HUES48 (cell line): Measurements from ENCODE around the gene HBB.
A peak's percentile ranks its signal among the peaks of the same experiment; 100 is the strongest.

Experiments
- H3K27ac ChIP-seq: one replicate; pipeline ENCODE4 v1.7.0; 2013; ENCODE audit warnings: low read depth, low read length, inconsistent platforms
- H3K27me3 ChIP-seq: 2 replicates; pipeline ENCODE4 v1.6.1; 2013; ENCODE audit warnings: mild to moderate bottlenecking, low read length; ENCODE audit not compliant: control insufficient read depth, insufficient read depth
- H3K36me3 ChIP-seq: 2 replicates; pipeline ENCODE4 v1.6.1; 2013; ENCODE audit warnings: low read length; ENCODE audit not compliant: control insufficient read depth, insufficient read depth
- H3K4me1 ChIP-seq: 2 replicates; pipeline ENCODE4 v1.6.1; 2013; ENCODE audit warnings: mild to moderate bottlenecking, low read length; ENCODE audit not compliant: control insufficient read depth, insufficient read depth
- H3K4me3 ChIP-seq: 2 replicates; pipeline ENCODE4 v1.5.1; 2013; ENCODE audit warnings: mild to moderate bottlenecking, low read depth, low read length
- H3K9ac ChIP-seq: 2 replicates; pipeline ENCODE4 v1.6.1; 2013; ENCODE audit warnings: mild to moderate bottlenecking, low read depth, low read length, moderate library complexity
- H3K9me3 ChIP-seq: 2 replicates; pipeline ENCODE4 v1.6.1; 2013; ENCODE audit warnings: low read length; ENCODE audit not compliant: control insufficient read depth, insufficient read depth

Gene HBB

DNA sequence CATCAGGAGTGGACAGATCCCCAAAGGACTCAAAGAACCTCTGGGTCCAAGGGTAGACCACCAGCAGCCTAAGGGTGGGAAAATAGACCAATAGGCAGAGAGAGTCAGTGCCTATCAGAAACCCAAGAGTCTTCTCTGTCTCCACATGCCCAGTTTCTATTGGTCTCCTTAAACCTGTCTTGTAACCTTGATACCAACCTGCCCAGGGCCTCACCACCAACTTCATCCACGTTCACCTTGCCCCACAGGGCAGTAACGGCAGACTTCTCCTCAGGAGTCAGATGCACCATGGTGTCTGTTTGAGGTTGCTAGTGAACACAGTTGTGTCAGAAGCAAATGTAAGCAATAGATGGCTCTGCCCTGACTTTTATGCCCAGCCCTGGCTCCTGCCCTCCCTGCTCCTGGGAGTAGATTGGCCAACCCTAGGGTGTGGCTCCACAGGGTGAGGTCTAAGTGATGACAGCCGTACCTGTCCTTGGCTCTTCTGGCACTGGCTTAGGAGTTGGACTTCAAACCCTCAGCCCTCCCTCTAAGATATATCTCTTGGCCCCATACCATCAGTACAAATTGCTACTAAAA is at the start of gene HBB:
TSS of gene HBB (minus strand) at position 340 of the 579 bp plus-strand sequence. CDS start at position 290, 50 bp downstream.
- Histone ChIP-seq H3K27ac (no peak within 1 kb of the TSS), H3K4me1 (no peaks in the 10 kb centered on the region), H3K27me3 (no peaks in the 10 kb centered on the region), H3K9me3 (peaks cover 7% of the 10 kb centered on the region), H3K9ac (no peak within 1 kb of the TSS), H3K36me3 (no peaks in the 10 kb centered on the region), H3K4me3 (no peak within 1 kb of the TSS)

DNA sequence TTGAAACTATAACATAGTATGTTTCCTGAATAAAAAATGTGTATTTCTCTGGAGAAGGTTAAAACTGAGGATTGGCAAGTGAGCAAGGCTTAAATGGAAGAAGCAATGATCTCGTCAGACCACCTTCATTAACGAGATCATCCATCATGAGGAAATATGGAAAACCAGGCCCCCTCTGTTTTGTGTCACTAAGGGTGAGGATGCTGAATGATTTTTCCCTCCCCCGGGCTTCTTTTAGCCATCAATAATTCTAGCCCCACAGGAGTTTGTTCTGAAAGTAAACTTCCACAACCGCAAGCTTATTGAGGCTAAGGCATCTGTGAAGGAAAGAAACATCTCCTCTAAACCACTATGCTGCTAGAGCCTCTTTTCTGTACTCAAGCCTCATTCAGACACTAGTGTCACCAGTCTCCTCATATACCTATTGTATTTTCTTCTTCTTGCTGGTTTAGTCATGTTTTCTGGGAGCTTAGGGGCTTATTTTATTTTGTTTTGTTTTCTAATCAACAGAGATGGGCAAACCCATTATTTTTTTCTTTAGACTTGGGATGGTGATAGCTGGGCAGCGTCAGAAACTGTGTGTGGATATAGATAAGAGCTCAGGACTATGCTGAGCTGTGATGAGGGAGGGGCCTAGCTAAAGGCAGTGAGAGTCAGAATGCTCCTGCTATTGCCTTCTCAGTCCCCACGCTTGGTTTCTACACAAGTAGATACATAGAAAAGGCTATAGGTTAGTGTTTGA is 48.7 kb upstream of the HBB start:
- Histone ChIP-seq H3K4me3 (no peak overlapping the region), H3K27me3 (no peaks in the 10 kb centered on the region), H3K9me3 (no peaks in the 10 kb centered on the region), H3K27ac (no peak overlapping the region), H3K36me3 (no peaks in the 10 kb centered on the region), H3K9ac (no peak overlapping the region), H3K4me1 (peaks cover 9% of the 10 kb centered on the region)

DNA sequence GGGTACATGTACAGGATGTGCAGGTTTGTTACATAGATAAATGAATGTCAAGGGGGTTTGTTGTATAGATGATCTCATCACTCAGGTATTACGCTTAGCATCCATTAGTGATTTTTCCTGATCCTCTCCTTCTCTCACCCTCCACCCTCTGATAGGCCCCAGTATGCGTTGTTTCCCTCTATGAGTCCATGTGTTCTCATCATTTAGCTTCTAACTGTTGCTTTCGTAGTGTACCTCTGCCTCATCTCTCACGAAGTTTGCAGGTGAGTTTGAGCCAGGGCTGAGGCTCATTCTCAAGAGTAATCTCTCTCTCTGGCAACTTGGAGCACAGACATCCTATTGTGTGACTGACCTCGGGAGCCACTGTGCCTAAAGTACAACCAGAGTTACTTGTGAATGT is 47.5 kb upstream of the HBB start:
- Histone ChIP-seq H3K9me3 (no peaks in the 10 kb centered on the region), H3K4me1 (peaks cover 9% of the 10 kb centered on the region; the same call in 1 of the 2 replicates), H3K36me3 (no peaks in the 10 kb centered on the region), H3K4me3 (no peak overlapping the region), H3K27me3 (no peaks in the 10 kb centered on the region), H3K27ac (no peak overlapping the region), H3K9ac (no peak overlapping the region)

DNA sequence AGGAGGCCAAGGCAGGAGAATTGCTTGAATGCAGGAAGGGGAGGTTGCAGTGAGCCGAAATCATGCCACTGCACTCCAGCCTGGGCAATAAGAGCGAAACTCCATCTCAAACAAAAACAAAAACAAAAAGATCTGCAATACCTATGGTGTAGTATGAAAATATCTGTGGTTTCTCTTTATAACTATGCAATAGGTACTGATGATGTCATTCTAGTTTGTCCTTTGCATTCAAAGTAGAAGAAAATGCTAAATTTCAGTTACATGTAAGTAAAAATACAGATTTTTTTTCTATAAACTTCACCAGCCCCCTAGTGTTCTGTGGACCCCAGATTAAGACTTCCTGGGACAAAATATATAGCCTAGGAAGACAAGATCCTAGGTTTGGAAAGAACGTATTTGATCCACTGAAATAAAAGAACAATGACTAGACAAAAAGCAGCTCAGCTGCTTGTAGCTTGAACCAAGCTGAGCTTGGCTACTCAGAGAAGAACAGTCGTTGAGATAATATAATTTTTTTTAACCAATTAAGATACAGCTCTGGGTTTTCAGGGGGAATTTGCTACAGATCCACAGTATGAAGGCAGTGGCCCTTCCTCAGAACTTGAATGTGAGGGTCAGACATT is 45.6 kb upstream of the HBB start:
- H3K27ac ChIP-seq: no peak overlapping the region
- H3K9ac ChIP-seq: no peak overlapping the region
- no peak overlapping the region for H3K4me3 ChIP-seq
- no peaks in the 10 kb centered on the region for H3K9me3 ChIP-seq
- no peaks in the 10 kb centered on the region for H3K36me3 ChIP-seq
- H3K27me3 ChIP-seq: no peaks in the 10 kb centered on the region
- peaks cover 9% of the 10 kb centered on the region; the same call in 1 of the 2 replicates for H3K4me1 ChIP-seq

DNA sequence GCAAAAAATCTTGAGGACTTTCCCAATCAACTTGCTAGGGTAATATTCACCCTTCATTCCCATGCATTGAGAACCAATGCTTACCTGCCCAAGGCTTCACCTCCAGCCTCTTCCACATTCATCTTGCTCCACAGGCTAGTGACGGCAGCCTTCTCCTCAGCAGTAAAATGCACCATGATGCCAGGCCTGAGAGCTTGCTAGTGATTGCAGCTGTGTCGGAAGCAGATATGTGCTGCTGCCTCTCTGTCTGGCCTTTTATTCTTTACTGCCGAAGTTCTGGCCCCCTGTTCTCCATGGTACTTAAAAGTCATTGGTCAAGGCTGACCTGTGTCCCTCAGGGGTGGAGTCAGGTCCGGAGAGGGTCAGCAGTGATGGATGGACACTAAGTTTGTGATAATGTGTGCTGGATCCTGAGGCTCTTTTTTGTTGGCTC is 42.9 kb upstream of the HBB start, which contains the start of gene HBE1:
TSS of gene HBE1 (minus strand) at position 231 of the 433 bp plus-strand sequence. CDS start at position 176, 55 bp downstream.
- no peak within 1 kb of the TSS for H3K27ac ChIP-seq
- H3K9ac ChIP-seq: no peak within 1 kb of the TSS
- H3K4me3 ChIP-seq: no peak within 1 kb of the TSS

DNA sequence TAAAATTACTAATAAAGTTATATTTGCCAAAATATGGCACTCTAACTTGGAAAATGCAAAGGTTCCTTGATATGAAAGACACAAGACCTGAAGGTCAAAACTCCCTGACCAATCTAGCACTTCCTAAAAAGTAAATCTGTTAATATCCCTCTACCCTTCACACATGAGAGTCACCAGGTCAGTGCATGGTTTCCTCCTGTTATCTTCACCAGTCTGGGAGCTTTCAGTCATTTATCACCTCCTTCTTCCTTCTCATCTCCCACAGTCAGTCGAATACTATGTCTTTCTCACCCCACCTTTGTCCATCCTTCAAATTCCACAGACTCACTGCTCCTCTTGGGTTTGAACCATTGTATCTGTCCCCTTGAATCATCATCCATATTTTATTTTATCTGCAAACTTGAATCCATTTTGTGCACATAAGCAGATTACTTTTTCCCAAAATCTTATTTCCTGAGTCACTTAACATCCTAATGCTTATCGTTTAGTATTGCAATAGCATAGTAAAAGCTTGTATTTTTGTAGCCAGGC is 40.2 kb upstream of the HBB start:
- Histone ChIP-seq H3K4me3 (no peak overlapping the region), H3K9me3 (no peaks in the 10 kb centered on the region), H3K9ac (no peak overlapping the region), H3K4me1 (no peaks in the 10 kb centered on the region), H3K27me3 (no peaks in the 10 kb centered on the region), H3K36me3 (no peaks in the 10 kb centered on the region), H3K27ac (no peak overlapping the region)

More for the DNA sequence above, 42.9 kb upstream of the HBB start, which contains the start of gene HBE1:
- Histone ChIP-seq H3K9me3 (no peaks in the 10 kb centered on the region), H3K36me3 (no peaks in the 10 kb centered on the region), H3K27me3 (no peaks in the 10 kb centered on the region), H3K4me1 (peaks cover 7% of the 10 kb centered on the region; the same call in 1 of the 2 replicates)

DNA sequence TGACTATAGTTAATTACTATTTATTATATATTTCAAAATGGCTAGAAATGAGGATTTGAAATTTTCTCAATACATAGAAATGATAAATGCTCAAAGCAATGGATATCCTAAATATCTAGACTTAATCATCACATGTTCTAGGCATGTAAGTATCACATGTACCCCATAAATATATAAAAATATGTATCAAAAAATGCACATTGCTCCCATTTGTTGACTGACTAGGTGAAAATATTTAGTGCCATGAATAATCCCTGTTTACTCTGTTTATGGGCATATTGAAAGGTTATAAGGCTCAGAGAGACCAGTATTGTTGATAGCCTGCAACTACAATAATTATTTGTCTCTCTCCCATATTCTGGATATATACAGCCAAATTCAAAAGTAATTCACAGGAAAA is 39.7 kb upstream of the HBB start:
- Histone ChIP-seq H3K9ac (no peak overlapping the region), H3K4me1 (no peaks in the 10 kb centered on the region), H3K36me3 (no peaks in the 10 kb centered on the region), H3K27ac (no peak overlapping the region), H3K27me3 (no peaks in the 10 kb centered on the region), H3K4me3 (no peak overlapping the region), H3K9me3 (no peaks in the 10 kb centered on the region)

DNA sequence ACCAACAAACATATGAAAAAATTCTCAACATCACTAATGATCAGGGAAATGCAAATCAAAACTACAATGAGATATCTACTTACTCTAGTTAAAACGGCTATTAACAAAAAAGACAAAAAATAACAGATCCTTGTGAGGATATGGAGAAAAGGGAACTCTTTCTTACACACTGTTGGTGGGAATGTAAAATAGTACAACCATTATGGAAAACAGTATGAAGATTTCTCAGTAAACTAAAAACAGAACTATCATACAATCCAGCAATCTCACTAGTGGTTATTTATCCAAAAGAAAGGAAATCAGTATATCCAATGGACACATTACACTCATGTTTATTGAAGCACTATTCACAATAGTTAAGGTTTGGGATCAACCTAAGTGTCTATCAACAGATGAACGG is 39.0 kb upstream of the HBB start:
- Histone ChIP-seq H3K4me3 (no peak overlapping the region), H3K27ac (no peak overlapping the region), H3K36me3 (no peaks in the 10 kb centered on the region), H3K9me3 (no peaks in the 10 kb centered on the region), H3K4me1 (no peaks in the 10 kb centered on the region), H3K9ac (no peak overlapping the region), H3K27me3 (no peaks in the 10 kb centered on the region)

DNA sequence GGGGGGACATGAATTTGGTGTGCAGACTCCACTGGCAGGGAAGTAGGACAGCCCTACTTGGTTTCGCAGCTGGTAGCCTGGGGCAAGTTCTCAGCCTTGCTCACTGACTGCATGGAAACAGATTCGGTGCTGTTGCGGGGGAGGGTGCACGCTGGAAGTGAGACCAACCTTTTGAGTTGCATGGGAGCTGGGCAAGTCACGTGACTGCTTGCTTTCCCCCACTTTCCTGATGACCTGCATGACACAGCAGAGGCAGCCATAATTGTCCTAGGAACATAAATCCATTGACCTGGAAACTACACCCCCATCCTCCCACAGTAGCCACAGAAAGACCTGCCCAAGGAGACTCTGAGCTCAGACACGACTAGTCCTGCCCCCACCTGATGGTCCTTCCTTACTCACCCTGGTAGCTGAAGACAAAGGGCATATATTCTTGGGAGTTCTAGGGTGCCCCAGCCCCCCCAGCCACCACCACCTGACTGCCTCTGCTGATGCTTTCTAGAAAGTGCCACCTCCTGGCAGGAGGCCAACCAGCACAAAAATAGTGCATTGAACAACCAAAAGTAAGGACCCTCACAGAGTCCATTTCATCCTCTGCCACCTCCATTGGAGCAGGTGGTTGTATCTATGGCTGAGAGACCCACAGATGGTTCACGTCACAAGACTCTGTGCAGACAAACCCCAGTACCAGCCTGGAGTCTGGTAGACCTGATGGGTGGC is 31.8 kb upstream of the HBB start:
- Histone ChIP-seq H3K9me3 (no peaks in the 10 kb centered on the region), H3K9ac (no peak overlapping the region), H3K36me3 (no peaks in the 10 kb centered on the region), H3K4me1 (peaks cover 19% of the 10 kb centered on the region), H3K27ac (no peak overlapping the region), H3K4me3 (no peak overlapping the region), H3K27me3 (no peaks in the 10 kb centered on the region)

DNA sequence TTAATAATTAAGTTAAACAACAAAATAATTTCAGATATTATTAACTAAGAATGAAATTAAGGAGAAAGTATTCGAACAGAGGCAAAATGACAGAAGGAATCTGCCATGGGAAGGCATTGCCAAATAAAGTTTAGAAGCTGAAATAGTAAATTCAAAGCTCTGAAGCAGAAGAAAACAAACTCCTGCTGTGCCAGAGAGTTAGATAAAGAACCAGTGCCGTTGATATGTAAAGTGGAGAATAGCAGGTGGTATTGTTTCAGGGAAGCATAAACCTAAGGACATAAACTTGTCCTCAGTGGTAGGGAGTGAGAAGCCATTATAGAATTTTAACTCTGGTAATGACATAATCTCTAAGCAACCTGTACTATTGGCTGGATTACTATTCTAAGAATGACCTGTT is 30.4 kb upstream of the HBB start:
- no peak overlapping the region for H3K9ac ChIP-seq
- no peaks in the 10 kb centered on the region for H3K36me3 ChIP-seq

More for the DNA sequence above, 30.4 kb upstream of the HBB start:
- no peaks in the 10 kb centered on the region for H3K27me3 ChIP-seq
- no peaks in the 10 kb centered on the region for H3K9me3 ChIP-seq
- H3K4me3 ChIP-seq: no peak overlapping the region
- peak overlapping the region; percentile 13 for H3K27ac ChIP-seq
- H3K4me1 ChIP-seq: peaks cover 19% of the 10 kb centered on the region
